Tibial nerve (tissue), 4 donors: ENCODE data around the gene CXCL11. TPM values are rescaled to one million over a fixed set of nuclear protein-coding genes. Genes with fewer than 3 reads are reported as not detected.

Source experiments
- DNase-seq, 2 donors: peaks; one replicate each; pipeline ENCODE4 v3.0.0-alpha.2; 2019; ENCODE audit warnings: low spot score in 2 of 2
- H3K27ac ChIP-seq, 4 donors: fragments of 200-600 bp; sonication (generic) in 3 of 4; one replicate each; pipeline ENCODE4 v1.5.1; 2017 to 2019; ENCODE audit warnings: mild to moderate bottlenecking in 1 of 4
- H3K27me3 ChIP-seq, 2 donors: fragments of 200-600 bp; sonication (generic) in 1 of 2; one replicate each; pipeline versions ENCODE4 v1.5.1 to v1.6.0; 2017 to 2019
- H3K36me3 ChIP-seq, 3 donors: fragments of 200-600 bp; sonication (generic); one replicate each; pipeline ENCODE4 v1.5.1; 2018 to 2019
- H3K4me1 ChIP-seq, 4 donors: fragments of 200-600 bp; sonication (generic) in 3 of 4; one replicate each; pipeline ENCODE4 v1.5.1; 2017 to 2019
- H3K4me3 ChIP-seq, 4 donors: fragments of 200-600 bp; sonication (generic) in 3 of 4; one replicate each; pipeline ENCODE4 v1.5.1; 2017 to 2019; ENCODE audit warnings: mild to moderate bottlenecking in 1 of 4, moderate library complexity in 1 of 4
- H3K9me3 ChIP-seq, 4 donors: fragments of 200-600 bp; sonication (generic) in 3 of 4; one replicate each; pipeline ENCODE4 v1.5.1; 2017 to 2019
- EP300 ChIP-seq, 2 donors: sonication (generic); formaldehyde crosslinking; IDR thresholded peaks; one replicate each; pipeline ENCODE4 v1.6.1; 2017; ENCODE audit warnings: antibody characterized with exemption in 2 of 2, mild to moderate bottlenecking in 1 of 2
- POLR2A ChIP-seq, 2 donors: fragments of 450-650 bp; IDR thresholded peaks; one replicate each; pipeline ENCODE4 v1.6.1; 2017; ENCODE audit warnings: antibody characterized with exemption in 2 of 2, mild to moderate bottlenecking in 2 of 2, moderate library complexity in 2 of 2
- WGBS, 2 donors: methylation state at CpG; one replicate each; pipeline ENCODE4 v1.1.5; 2018; 5-methylcytosine and 5-hydroxymethylcytosine counted together
- total RNA-seq, 4 donors: library from RNA; depleted of rRNA; stranded (reverse); fragments of >200 nt; gene quantifications; one replicate each; pipeline ENCODE4 v1.1.0, GENCODE V29; 2016
- TF ChIP-seq, protein P1 (sequence below), 5 experiments: fragments of 200-600 bp in 3 of 5; fragments of 450-650 bp in 2 of 5; sonication (generic) in 3 of 5; IDR thresholded peaks; one replicate each; pipeline ENCODE4 v1.5.1; 2016 to 2019; ENCODE audit warnings: antibody characterized with exemption in 5 of 5, mild to moderate bottlenecking in 3 of 5, moderate library complexity in 2 of 5

CXCL11 gene
- total RNA-seq, 4 donors from 2014 or later, result not detected

- H3K4me3 ChIP-seq, result no peak overlapping the region
- DNase-seq, result no peak
- H3K27ac ChIP-seq, result no peak overlapping the region
- WGBS, 2 donors, result 91 to 98% methylated on average over 3 of the region's 3 CpGs
- peaks cover 0 to 5% (median 0%) of the 10 kb centered on the region in 4 donors for H3K4me1 ChIP-seq
- H3K9me3 ChIP-seq, result no peaks in the 10 kb centered on the region
- H3K27me3 ChIP-seq, result no peaks in the 10 kb centered on the region
- no peak for TF ChIP-seq POLR2A (IDR thresholded peaks at IDR 0.05)
- no peak for TF ChIP-seq EP300 (IDR thresholded peaks at IDR 0.05)
- TF ChIP-seq, protein P1, sequence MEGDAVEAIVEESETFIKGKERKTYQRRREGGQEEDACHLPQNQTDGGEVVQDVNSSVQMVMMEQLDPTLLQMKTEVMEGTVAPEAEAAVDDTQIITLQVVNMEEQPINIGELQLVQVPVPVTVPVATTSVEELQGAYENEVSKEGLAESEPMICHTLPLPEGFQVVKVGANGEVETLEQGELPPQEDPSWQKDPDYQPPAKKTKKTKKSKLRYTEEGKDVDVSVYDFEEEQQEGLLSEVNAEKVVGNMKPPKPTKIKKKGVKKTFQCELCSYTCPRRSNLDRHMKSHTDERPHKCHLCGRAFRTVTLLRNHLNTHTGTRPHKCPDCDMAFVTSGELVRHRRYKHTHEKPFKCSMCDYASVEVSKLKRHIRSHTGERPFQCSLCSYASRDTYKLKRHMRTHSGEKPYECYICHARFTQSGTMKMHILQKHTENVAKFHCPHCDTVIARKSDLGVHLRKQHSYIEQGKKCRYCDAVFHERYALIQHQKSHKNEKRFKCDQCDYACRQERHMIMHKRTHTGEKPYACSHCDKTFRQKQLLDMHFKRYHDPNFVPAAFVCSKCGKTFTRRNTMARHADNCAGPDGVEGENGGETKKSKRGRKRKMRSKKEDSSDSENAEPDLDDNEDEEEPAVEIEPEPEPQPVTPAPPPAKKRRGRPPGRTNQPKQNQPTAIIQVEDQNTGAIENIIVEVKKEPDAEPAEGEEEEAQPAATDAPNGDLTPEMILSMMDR (IDR thresholded peaks at IDR 0.05), result no peak
- H3K36me3 ChIP-seq, result no peaks in the 10 kb centered on the region
Measured at GRCh38 chr4:76036855-76037254, 985 bp upstream of the CXCL11 start.

GRCh38 chr4:76035141-76035540, 729 bp downstream of the CXCL11 start:
- TF ChIP-seq EP300 (IDR thresholded peaks at IDR 0.05), result no peak
- no peak for TF ChIP-seq POLR2A (IDR thresholded peaks at IDR 0.05)
- TF ChIP-seq, protein P1 (IDR thresholded peaks at IDR 0.05), result no peak

DNA sequence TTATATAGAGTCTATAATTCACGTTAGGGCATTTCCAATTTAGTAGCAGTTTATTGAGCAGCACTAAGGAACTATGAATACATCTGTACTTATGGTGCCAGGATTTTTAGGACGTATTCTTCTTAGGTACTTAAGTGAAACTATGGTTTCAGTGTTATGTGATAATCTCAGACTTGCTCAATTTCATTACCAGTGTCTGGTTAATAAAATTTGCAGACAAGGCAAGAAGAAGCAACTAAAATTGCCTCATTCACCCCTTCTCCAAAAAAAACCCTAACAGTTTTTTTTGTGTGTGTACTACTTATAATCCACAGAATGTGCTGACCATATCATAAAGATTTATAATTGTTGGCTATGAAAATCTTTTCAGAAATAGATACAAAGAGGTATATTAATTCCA, 6.6 kb downstream of the CXCL11 start:
- WGBS, 2 donors, result 71 to 75% methylated on average over 2 of the region's 2 CpGs

More at GRCh38 chr4:76035141-76035540, 729 bp downstream of the CXCL11 start:
- no peaks in the 10 kb centered on the region for H3K27me3 ChIP-seq
- no peaks in the 10 kb centered on the region for H3K36me3 ChIP-seq
- no peak overlapping the region for H3K4me3 ChIP-seq
- H3K4me1 ChIP-seq, result peaks cover 0 to 5% (median 0%) of the 10 kb centered on the region in 4 donors
- DNase-seq, result no peak
- no peak overlapping the region for H3K27ac ChIP-seq
- no peaks in the 10 kb centered on the region for H3K9me3 ChIP-seq
- 50 to 55% methylated on average over 3 of the region's 3 CpGs for WGBS, 2 donors

DNA sequence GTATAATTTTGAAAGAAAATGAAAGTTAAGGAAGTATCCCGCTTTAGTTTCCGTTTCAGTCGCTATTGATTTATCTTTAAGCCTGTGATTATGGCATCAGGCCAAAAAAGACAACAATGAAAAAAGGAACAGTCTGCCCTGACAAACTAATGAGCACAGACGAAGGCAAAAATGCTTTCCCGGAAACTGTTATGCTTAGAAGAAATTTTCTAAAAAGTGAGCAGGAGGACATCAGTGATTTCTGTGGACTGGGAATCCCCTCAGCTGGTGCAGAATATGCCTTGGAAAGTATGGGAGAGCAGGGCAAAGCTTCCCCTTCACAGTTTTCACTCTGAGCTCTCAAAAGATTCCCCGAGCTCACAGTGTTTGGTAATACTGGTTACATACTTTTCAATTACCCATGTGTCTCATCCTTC, 7.5 kb downstream of the CXCL11 start:
- H3K27ac ChIP-seq, result peak overlapping the region in 2 of 4 donors; percentile 9 to 42
- H3K9me3 ChIP-seq, result no peaks in the 10 kb centered on the region
- DNase-seq, result no peak
- TF ChIP-seq POLR2A (IDR thresholded peaks at IDR 0.05) (no peak), EP300 (IDR thresholded peaks at IDR 0.05) (no peak)
- TF ChIP-seq, protein P1 (IDR thresholded peaks at IDR 0.05), result no peak
- peak overlapping the region in 3 of 4 donors; percentile 30 to 36 (median 30) for H3K4me3 ChIP-seq
- 1 to 6% methylated on average over 6 of the region's 6 CpGs for WGBS, 2 donors
- H3K36me3 ChIP-seq, result no peaks in the 10 kb centered on the region
- no peaks in the 10 kb centered on the region for H3K27me3 ChIP-seq
- H3K4me1 ChIP-seq, result peaks cover 0 to 3% (median 0%) of the 10 kb centered on the region in 4 donors

More for the DNA sequence above, 6.6 kb downstream of the CXCL11 start:
- H3K36me3 ChIP-seq, result no peaks in the 10 kb centered on the region
- H3K4me3 ChIP-seq, result no peak overlapping the region
- peaks cover 0 to 3% (median 0%) of the 10 kb centered on the region in 4 donors for H3K4me1 ChIP-seq
- TF ChIP-seq EP300 (IDR thresholded peaks at IDR 0.05) (no peak), POLR2A (IDR thresholded peaks at IDR 0.05) (no peak)
- TF ChIP-seq, protein P1 (IDR thresholded peaks at IDR 0.05), result no peak
- no peak for DNase-seq
- H3K27ac ChIP-seq, result no peak overlapping the region
- H3K9me3 ChIP-seq, result no peaks in the 10 kb centered on the region
- H3K27me3 ChIP-seq, result no peaks in the 10 kb centered on the region

DNA sequence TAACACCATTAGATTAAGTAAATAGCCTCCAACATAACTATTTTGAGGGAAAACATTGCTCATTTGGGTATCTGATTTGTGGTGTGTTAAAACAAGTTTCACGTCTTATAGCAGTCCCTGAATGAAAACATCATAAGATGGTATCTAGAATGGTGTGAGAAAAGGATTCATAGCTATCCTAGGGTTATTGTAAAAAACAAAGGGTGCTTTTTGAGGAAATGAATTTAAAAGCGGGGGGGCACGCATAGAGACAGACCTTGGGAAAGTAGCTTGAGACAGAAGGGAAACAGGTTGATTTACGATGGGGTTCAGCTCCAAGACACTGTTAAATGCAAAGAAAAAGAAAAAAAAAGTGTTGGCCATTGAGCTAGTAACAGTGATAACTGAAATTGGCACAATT, 11.8 kb downstream of the CXCL11 start:
- TF ChIP-seq, protein P1 (IDR thresholded peaks at IDR 0.05), result no peak
- no peak for TF ChIP-seq POLR2A (IDR thresholded peaks at IDR 0.05)
- TF ChIP-seq EP300 (IDR thresholded peaks at IDR 0.05), result no peak
- H3K36me3 ChIP-seq, result no peaks in the 10 kb centered on the region
- 80 to 84% methylated on average over 4 of the region's 4 CpGs for WGBS, 2 donors
- DNase-seq, result no peak
- no peaks in the 10 kb centered on the region for H3K9me3 ChIP-seq
- H3K4me3 ChIP-seq, result no peak overlapping the region
- H3K27me3 ChIP-seq, result no peaks in the 10 kb centered on the region
- H3K27ac ChIP-seq, result no peak overlapping the region
- H3K4me1 ChIP-seq, result peaks cover 0 to 3% (median 0%) of the 10 kb centered on the region in 4 donors
